Activated CD4-positive, alpha-beta T cell treated with anti-CD3 and anti-CD28 coated beads, Interleukin-2, amount 10 ng/mL, durations not matched to agents 24 days and 14 days (primary cell): ENCODE results near the gene MAGI2. TPM values are rescaled to one million over a fixed set of nuclear protein-coding genes. Genes with fewer than 3 reads are reported as not detected.

ENCODE experiments used
- DNase-seq: peaks from one replicate; pipeline ENCODE4 v3.0.0; 2022
- H3K27ac Mint-ChIP-seq: one replicate; pipeline ENCODE4 v1.8.0; 2022; ENCODE audit warnings: mild to moderate bottlenecking, mixed read lengths
- H3K27me3 Mint-ChIP-seq: one replicate; pipeline ENCODE4 v1.8.0; 2022; ENCODE audit warnings: mixed read lengths
- H3K36me3 Mint-ChIP-seq: one replicate; pipeline ENCODE4 v1.8.0; 2022; ENCODE audit warnings: low read depth, mild to moderate bottlenecking, mixed read lengths
- H3K4me1 Mint-ChIP-seq: one replicate; pipeline ENCODE4 v1.8.0; 2021; ENCODE audit warnings: mixed read lengths
- H3K4me3 Mint-ChIP-seq: one replicate; pipeline ENCODE4 v1.8.0; 2022; ENCODE audit warnings: mild to moderate bottlenecking, moderate library complexity, mixed read lengths
- H3K9me3 Mint-ChIP-seq: one replicate; pipeline ENCODE4 v1.8.0; 2021; ENCODE audit warnings: mixed read lengths
- intact Hi-C: fragments of 100-400 bp; cut with micrococcal nuclease; formaldehyde crosslinking; loops from one replicate; pipeline ENCODE4 v1.15.1; 2023
- total RNA-seq: library from RNA; stranded (reverse); gene quantifications from 2 replicates; pipeline ENCODE4 v1.2.3, GENCODE V29; 2022

Gene MAGI2
- total RNA-seq, 1 donor from 2014 or later: 0.12 TPM

GRCh38 chr7:78398081-78398480, 1055.4 kb downstream of the MAGI2 start:
- Mint-ChIP-seq H3K27me3 (no peaks in the 10 kb centered on the region), H3K36me3 (no peaks in the 10 kb centered on the region), H3K27ac (no peak overlapping the region), H3K4me1 (no peaks in the 10 kb centered on the region), H3K4me3 (no peak overlapping the region), H3K9me3 (no peaks in the 10 kb centered on the region)
- intact Hi-C loops: no loop called here
- DNase-seq: no peak

GRCh38 chr7:78396210-78396609, 1057.3 kb downstream of the MAGI2 start:
- H3K4me1 Mint-ChIP-seq: no peaks in the 10 kb centered on the region
- H3K9me3 Mint-ChIP-seq: no peaks in the 10 kb centered on the region
- no peak for DNase-seq
- H3K36me3 Mint-ChIP-seq: no peaks in the 10 kb centered on the region
- H3K27me3 Mint-ChIP-seq: no peaks in the 10 kb centered on the region
- H3K27ac Mint-ChIP-seq: no peak overlapping the region
- intact Hi-C loops: no loop called here
- H3K4me3 Mint-ChIP-seq: no peak overlapping the region

GRCh38 chr7:78395298-78396036, 1058.0 kb downstream of the MAGI2 start:
- no peak for DNase-seq
- Mint-ChIP-seq H3K27ac (no peak overlapping the region), H3K27me3 (no peaks in the 10 kb centered on the region), H3K9me3 (no peaks in the 10 kb centered on the region), H3K4me1 (no peaks in the 10 kb centered on the region), H3K36me3 (no peaks in the 10 kb centered on the region), H3K4me3 (no peak overlapping the region)
- intact Hi-C loops: no loop called here

GRCh38 chr7:78389022-78389421, 1064.4 kb downstream of the MAGI2 start:
- Mint-ChIP-seq H3K4me1 (no peaks in the 10 kb centered on the region), H3K4me3 (no peak overlapping the region), H3K27ac (no peak overlapping the region), H3K27me3 (no peaks in the 10 kb centered on the region), H3K36me3 (no peaks in the 10 kb centered on the region), H3K9me3 (no peaks in the 10 kb centered on the region)
- DNase-seq: no peak
- intact Hi-C loops: no loop called here

GRCh38 chr7:78386520-78386919, 1066.9 kb downstream of the MAGI2 start:
- Mint-ChIP-seq H3K9me3 (no peaks in the 10 kb centered on the region), H3K4me1 (no peaks in the 10 kb centered on the region), H3K4me3 (no peak overlapping the region), H3K27me3 (no peaks in the 10 kb centered on the region), H3K27ac (no peak overlapping the region), H3K36me3 (no peaks in the 10 kb centered on the region)
- no peak for DNase-seq
- intact Hi-C loops: no loop called here

GRCh38 chr7:78383096-78383880, 1070.2 kb downstream of the MAGI2 start:
- H3K27ac Mint-ChIP-seq: no peak overlapping the region

GRCh38 chr7:78379148-78379547, 1074.3 kb downstream of the MAGI2 start:
- H3K4me3 Mint-ChIP-seq: no peak overlapping the region
- no peak for DNase-seq
- intact Hi-C loops: no loop called here
- H3K4me1 Mint-ChIP-seq: no peaks in the 10 kb centered on the region
- H3K9me3 Mint-ChIP-seq: no peaks in the 10 kb centered on the region
- no peaks in the 10 kb centered on the region for H3K27me3 Mint-ChIP-seq
- no peak overlapping the region for H3K27ac Mint-ChIP-seq
- H3K36me3 Mint-ChIP-seq: no peaks in the 10 kb centered on the region

More at GRCh38 chr7:78383096-78383880, 1070.2 kb downstream of the MAGI2 start:
- DNase-seq: no peak
- intact Hi-C loops: no loop called here
- no peak overlapping the region for H3K4me3 Mint-ChIP-seq
- no peaks in the 10 kb centered on the region for H3K36me3 Mint-ChIP-seq
- H3K27me3 Mint-ChIP-seq: no peaks in the 10 kb centered on the region
- no peaks in the 10 kb centered on the region for H3K4me1 Mint-ChIP-seq
- H3K9me3 Mint-ChIP-seq: no peaks in the 10 kb centered on the region

- no peak overlapping the region for H3K27ac Mint-ChIP-seq
- no peak for DNase-seq
- no peaks in the 10 kb centered on the region for H3K36me3 Mint-ChIP-seq
- H3K4me3 Mint-ChIP-seq: no peak overlapping the region
- intact Hi-C loops: no loop called here
- no peaks in the 10 kb centered on the region for H3K9me3 Mint-ChIP-seq
- H3K4me1 Mint-ChIP-seq: no peaks in the 10 kb centered on the region
- no peaks in the 10 kb centered on the region for H3K27me3 Mint-ChIP-seq
These were observed 1075.9 kb downstream of the MAGI2 start for GRCh38 chr7:78377532-78377931.

- Mint-ChIP-seq H3K4me3 (no peak overlapping the region), H3K4me1 (no peaks in the 10 kb centered on the region), H3K27me3 (no peaks in the 10 kb centered on the region), H3K9me3 (no peaks in the 10 kb centered on the region), H3K27ac (no peak overlapping the region), H3K36me3 (no peaks in the 10 kb centered on the region)
- intact Hi-C loops: no loop called here
- no peak for DNase-seq
These were observed 1082.5 kb downstream of the MAGI2 start for GRCh38 chr7:78370936-78371335.

GRCh38 chr7:78368771-78369170, 1084.7 kb downstream of the MAGI2 start:
- no peak for DNase-seq
- no peak overlapping the region for H3K27ac Mint-ChIP-seq
- no peaks in the 10 kb centered on the region for H3K9me3 Mint-ChIP-seq
- no peaks in the 10 kb centered on the region for H3K36me3 Mint-ChIP-seq
- H3K4me1 Mint-ChIP-seq: no peaks in the 10 kb centered on the region
- intact Hi-C loops: no loop called here
- no peaks in the 10 kb centered on the region for H3K27me3 Mint-ChIP-seq
- no peak overlapping the region for H3K4me3 Mint-ChIP-seq

GRCh38 chr7:78367280-78367773, 1086.1 kb downstream of the MAGI2 start:
- no peak overlapping the region for H3K4me3 Mint-ChIP-seq
- DNase-seq: no peak
- H3K27ac Mint-ChIP-seq: no peak overlapping the region
- intact Hi-C loops: no loop called here
- no peaks in the 10 kb centered on the region for H3K27me3 Mint-ChIP-seq
- no peaks in the 10 kb centered on the region for H3K9me3 Mint-ChIP-seq
- no peaks in the 10 kb centered on the region for H3K36me3 Mint-ChIP-seq
- no peaks in the 10 kb centered on the region for H3K4me1 Mint-ChIP-seq

- H3K36me3 Mint-ChIP-seq: no peaks in the 10 kb centered on the region
- H3K4me1 Mint-ChIP-seq: no peaks in the 10 kb centered on the region
- H3K4me3 Mint-ChIP-seq: no peak overlapping the region
- intact Hi-C loops: no loop called here
- no peak overlapping the region for H3K27ac Mint-ChIP-seq
- H3K9me3 Mint-ChIP-seq: no peaks in the 10 kb centered on the region
- no peak for DNase-seq
- H3K27me3 Mint-ChIP-seq: no peaks in the 10 kb centered on the region
These were observed 1089.6 kb downstream of the MAGI2 start for GRCh38 chr7:78363866-78364265.

- H3K4me3 Mint-ChIP-seq: no peak overlapping the region
These were observed 1093.6 kb downstream of the MAGI2 start for GRCh38 chr7:78359836-78360235.

GRCh38 chr7:78357709-78358108, 1095.8 kb downstream of the MAGI2 start:
- intact Hi-C loops: no loop called here
- Mint-ChIP-seq H3K4me3 (no peak overlapping the region), H3K27ac (no peak overlapping the region), H3K36me3 (no peaks in the 10 kb centered on the region), H3K27me3 (no peaks in the 10 kb centered on the region), H3K9me3 (no peaks in the 10 kb centered on the region), H3K4me1 (no peaks in the 10 kb centered on the region)
- DNase-seq: no peak

More at GRCh38 chr7:78359836-78360235, 1093.6 kb downstream of the MAGI2 start:
- H3K27ac Mint-ChIP-seq: no peak overlapping the region
- no peak for DNase-seq
- no peaks in the 10 kb centered on the region for H3K36me3 Mint-ChIP-seq
- H3K4me1 Mint-ChIP-seq: no peaks in the 10 kb centered on the region
- no peaks in the 10 kb centered on the region for H3K27me3 Mint-ChIP-seq
- H3K9me3 Mint-ChIP-seq: no peaks in the 10 kb centered on the region
- intact Hi-C loops: no loop called here
